ENCODE results near the gene SMYD3. TPM values are rescaled to one million over a fixed set of nuclear protein-coding genes. Genes with fewer than 3 reads are reported as not detected.
"Not testable (repeated sequence)": the region's sequence is repeated elsewhere in the genome, so short reads cannot be mapped to it uniquely, and the experiment has no call there.

Gene SMYD3
- total RNA-seq, 3 donors from 2014 or later: 16.3 to 18.0 (median 16.4) TPM

GRCh38 chr1:245825128-245825901 lies 681.8 kb downstream of the SMYD3 start:
- ATAC-seq: no peak
- intact Hi-C loops (cut with DNase I, micrococcal nuclease): no loop called here
- H3K4me3 ChIP-seq: no peak overlapping the region
- TF ChIP-seq CTCF (IDR thresholded peaks at IDR 0.05): no peak
- no peak for DNase-seq
- H3K9me3 ChIP-seq: no peaks in the 10 kb centered on the region
- H3K36me3 ChIP-seq (ENCODE audit: low read depth): no peaks in the 10 kb centered on the region
- H3K4me1 ChIP-seq (ENCODE audit: low read depth): no peaks in the 10 kb centered on the region

GRCh38 chr1:245823408-245824147 lies 683.5 kb downstream of the SMYD3 start:
- no peak for ATAC-seq

DNA sequence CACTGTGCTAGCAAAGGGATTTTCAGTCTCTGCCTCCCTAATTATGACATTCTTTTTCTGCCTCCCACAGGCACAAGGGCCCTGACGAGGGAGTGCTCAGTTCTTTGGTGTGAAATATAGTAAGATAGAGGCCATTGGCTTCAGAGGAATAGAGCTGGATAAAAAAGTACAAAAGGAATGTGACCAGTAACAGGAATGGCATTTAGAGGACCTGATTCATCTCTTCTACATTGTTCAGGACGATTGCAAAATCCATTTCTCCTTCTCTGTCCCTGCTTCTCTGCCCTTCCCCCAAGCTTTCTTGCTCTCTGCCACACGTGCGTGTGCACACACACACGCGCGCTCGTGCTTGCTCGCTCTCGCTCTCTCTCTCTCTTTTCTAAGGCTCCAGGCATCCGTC lies 684.1 kb downstream of the SMYD3 start:
- no peak for TF ChIP-seq CTCF (IDR thresholded peaks at IDR 0.05)
- no peak overlapping the region for H3K4me3 ChIP-seq
- intact Hi-C loops (cut with DNase I, micrococcal nuclease): no loop called here
- no peaks in the 10 kb centered on the region for H3K36me3 ChIP-seq (ENCODE audit: low read depth)
- no peaks in the 10 kb centered on the region for H3K4me1 ChIP-seq (ENCODE audit: low read depth)
- no peaks in the 10 kb centered on the region for H3K9me3 ChIP-seq
- no peak for ATAC-seq
- DNase-seq: no peak

More at GRCh38 chr1:245823408-245824147, 683.5 kb downstream of the SMYD3 start:
- Histone ChIP-seq H3K4me1 (ENCODE audit: low read depth) (no peaks in the 10 kb centered on the region), H3K4me3 (no peak overlapping the region), H3K36me3 (ENCODE audit: low read depth) (no peaks in the 10 kb centered on the region), H3K9me3 (no peaks in the 10 kb centered on the region)
- DNase-seq: no peak
- intact Hi-C loops (cut with DNase I, micrococcal nuclease): no loop called here
- no peak for TF ChIP-seq CTCF (IDR thresholded peaks at IDR 0.05)

DNA sequence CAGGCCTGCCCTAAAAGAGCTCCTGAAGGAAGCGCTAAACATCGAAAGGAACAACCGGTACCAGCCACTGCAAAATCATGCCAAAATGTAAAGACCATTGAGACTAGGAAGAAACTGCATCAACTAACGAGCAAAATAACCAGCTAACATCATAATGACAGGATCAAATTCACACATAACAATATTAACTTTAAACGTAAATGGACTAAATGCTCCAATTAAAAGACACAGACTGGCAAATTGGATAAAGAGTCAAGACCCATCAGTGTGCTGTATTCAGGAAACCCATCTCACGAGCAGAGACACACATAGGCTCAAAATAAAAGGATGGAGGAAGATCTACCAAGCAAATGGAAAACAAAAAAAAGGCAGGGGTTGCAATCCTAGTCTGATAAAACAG lies 688.7 kb downstream of the SMYD3 start:
- DNase-seq; H3K4me3 ChIP-seq; H3K4me1 ChIP-seq (ENCODE audit: low read depth); H3K36me3 ChIP-seq (ENCODE audit: low read depth); ATAC-seq; H3K9me3 ChIP-seq; intact Hi-C loops (cut with DNase I, micrococcal nuclease): not testable (repeated sequence)

DNA sequence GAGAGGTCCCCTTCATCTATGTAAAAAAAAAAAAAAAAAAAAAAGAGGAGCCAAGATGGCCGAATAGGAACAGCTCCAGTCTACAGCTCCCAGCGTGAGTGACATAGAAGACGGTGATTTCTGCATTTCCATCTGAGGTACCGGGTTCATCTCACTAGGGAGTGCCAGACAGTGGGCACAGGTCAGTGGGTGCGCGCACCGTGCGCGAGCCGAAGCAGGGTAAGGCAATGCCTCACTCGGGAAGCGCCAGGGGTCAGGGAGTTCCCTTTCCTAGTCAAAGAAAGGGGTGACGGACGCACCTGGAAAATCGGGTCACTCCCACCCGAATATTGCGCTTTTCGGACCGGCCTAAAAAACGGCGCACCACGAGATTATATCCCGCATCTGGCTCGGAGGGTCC lies 690.6 kb downstream of the SMYD3 start:
- intact Hi-C loops (cut with DNase I, micrococcal nuclease); H3K9me3 ChIP-seq; H3K4me1 ChIP-seq (ENCODE audit: low read depth); H3K4me3 ChIP-seq; H3K36me3 ChIP-seq (ENCODE audit: low read depth); DNase-seq; ATAC-seq: not testable (repeated sequence)

GRCh38 chr1:245814651-245815050 lies 692.4 kb downstream of the SMYD3 start:
- TF ChIP-seq CTCF (IDR thresholded peaks at IDR 0.05): no peak
- H3K4me3 ChIP-seq: no peak overlapping the region
- DNase-seq: no peak
- ATAC-seq: no peak
- no peaks in the 10 kb centered on the region for H3K36me3 ChIP-seq (ENCODE audit: low read depth)
- H3K4me1 ChIP-seq (ENCODE audit: low read depth): no peaks in the 10 kb centered on the region
- no peaks in the 10 kb centered on the region for H3K9me3 ChIP-seq
- intact Hi-C loops (cut with DNase I, micrococcal nuclease): no loop called here

All from mucosa of descending colon (tissue), 3 donors.